Peyer's patch (tissue), 4 donors: ENCODE data around the gene PRKCA.

ENCODE experiments used
- POLR2A ChIP-seq, 2 donors: fragments of 450-650 bp; IDR thresholded peaks; one replicate each; pipeline ENCODE4 v1.5.1; 2017; ENCODE audit warnings: antibody characterized with exemption in 2 of 2, mild to moderate bottlenecking in 2 of 2, moderate library complexity in 2 of 2
- TF ChIP-seq, protein P1 (sequence below), 6 experiments: fragments of 450-650 bp in 4 of 6; fragments of 200-600 bp in 2 of 6; sonication (generic) in 1 of 6; IDR thresholded peaks; one replicate each; pipeline ENCODE4 v1.5.1; 2017 to 2019; ENCODE audit warnings: antibody characterized with exemption in 6 of 6, mild to moderate bottlenecking in 3 of 6, moderate library complexity in 1 of 6

DNA sequence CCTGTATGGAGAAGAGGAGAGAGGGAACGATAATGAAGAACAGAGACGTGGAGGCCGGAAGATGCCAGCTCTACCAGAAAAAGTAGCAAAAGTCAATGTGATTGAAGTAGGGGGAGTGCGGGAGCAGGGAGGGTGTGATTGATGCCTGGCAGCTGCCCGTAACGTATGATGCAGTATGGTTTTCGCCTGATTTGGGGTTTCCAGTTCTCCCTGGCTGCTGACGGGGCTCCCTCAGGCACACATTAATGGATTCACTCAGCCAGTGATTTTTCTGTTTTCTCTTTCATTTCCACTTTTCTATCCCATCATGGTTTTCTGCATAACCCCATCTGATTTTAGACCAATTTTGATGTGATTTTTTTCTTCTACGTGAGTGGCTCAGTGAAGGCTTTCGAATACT lies 62.1 kb downstream of the PRKCA start:
- TF ChIP-seq POLR2A (IDR thresholded peaks at IDR 0.05), result no peak
- TF ChIP-seq, protein P1, sequence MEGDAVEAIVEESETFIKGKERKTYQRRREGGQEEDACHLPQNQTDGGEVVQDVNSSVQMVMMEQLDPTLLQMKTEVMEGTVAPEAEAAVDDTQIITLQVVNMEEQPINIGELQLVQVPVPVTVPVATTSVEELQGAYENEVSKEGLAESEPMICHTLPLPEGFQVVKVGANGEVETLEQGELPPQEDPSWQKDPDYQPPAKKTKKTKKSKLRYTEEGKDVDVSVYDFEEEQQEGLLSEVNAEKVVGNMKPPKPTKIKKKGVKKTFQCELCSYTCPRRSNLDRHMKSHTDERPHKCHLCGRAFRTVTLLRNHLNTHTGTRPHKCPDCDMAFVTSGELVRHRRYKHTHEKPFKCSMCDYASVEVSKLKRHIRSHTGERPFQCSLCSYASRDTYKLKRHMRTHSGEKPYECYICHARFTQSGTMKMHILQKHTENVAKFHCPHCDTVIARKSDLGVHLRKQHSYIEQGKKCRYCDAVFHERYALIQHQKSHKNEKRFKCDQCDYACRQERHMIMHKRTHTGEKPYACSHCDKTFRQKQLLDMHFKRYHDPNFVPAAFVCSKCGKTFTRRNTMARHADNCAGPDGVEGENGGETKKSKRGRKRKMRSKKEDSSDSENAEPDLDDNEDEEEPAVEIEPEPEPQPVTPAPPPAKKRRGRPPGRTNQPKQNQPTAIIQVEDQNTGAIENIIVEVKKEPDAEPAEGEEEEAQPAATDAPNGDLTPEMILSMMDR (IDR thresholded peaks at IDR 0.05), result no peak
